IPS DF 6.9 (cell line): Measurements from ENCODE around the gene TMEM97.

Experiments
- DNase-seq: peaks from one replicate; pipeline ENCODE4 v3.0.0-alpha.2; 2013; ENCODE audit warnings: low read depth, low spot score
- H3K27ac ChIP-seq: one replicate; pipeline ENCODE4 v1.5.1; 2013; ENCODE audit warnings: low read length, control low read depth
- H3K27me3 ChIP-seq: 2 replicates; pipeline ENCODE4 v1.6.1; 2013; ENCODE audit warnings: mild to moderate bottlenecking, low read length; ENCODE audit not compliant: control insufficient read depth, insufficient read depth
- H3K36me3 ChIP-seq: 2 replicates; pipeline ENCODE4 v1.6.1; 2013; ENCODE audit warnings: low read length; ENCODE audit not compliant: control insufficient read depth, insufficient read depth
- H3K4me1 ChIP-seq: 2 replicates; pipeline ENCODE4 v1.6.1; 2013; ENCODE audit warnings: low read length; ENCODE audit not compliant: control insufficient read depth, insufficient read depth
- H3K4me3 ChIP-seq: 2 replicates; pipeline ENCODE4 v1.5.1; 2013; ENCODE audit warnings: mild to moderate bottlenecking, low read length
- H3K9me3 ChIP-seq: 2 replicates; pipeline ENCODE4 v1.6.1; 2013; ENCODE audit warnings: low read length, inconsistent platforms; ENCODE audit not compliant: control insufficient read depth, insufficient read depth
- WGBS: extraction: QIAGEN DNeasy Blood & Tissue Kit; methylation state at CpG from one replicate; pipeline ENCODE4 v1.1.7; 2013; ENCODE audit warnings: mixed read lengths, missing lambda C conversion rate; ENCODE audit not compliant: insufficient read length, insufficient coverage; 5-methylcytosine and 5-hydroxymethylcytosine counted together

The TMEM97 gene

DNA sequence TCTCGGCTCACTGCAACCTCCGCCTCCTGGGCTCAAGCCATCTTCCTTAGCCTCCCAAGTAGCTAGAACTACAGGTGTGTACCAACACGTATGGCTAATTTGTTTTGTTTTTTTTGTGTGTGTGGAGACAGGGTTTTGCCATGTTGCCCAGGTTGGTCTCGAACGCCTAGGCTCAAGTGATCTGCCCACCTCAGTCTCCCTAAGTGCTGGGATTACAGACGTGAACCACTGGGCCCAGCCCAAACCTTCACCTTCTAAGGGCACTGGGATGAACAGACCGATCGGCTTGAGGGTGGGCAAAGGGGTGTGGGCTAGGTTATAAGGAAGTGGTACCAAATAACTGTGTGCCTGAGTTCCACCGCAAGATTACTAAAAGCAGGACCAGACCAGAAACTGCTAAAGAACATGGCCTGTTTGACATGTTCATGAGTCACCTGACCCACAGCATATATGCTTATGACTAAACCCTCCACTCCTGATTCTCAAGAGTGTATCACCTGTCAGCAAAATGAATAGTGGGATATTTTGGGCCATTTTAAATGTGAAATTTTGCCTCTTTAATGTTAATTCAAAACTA lies 8.1 kb downstream of the TMEM97 start:
- Histone ChIP-seq H3K4me1 (no peaks in the 10 kb centered on the region), H3K9me3 (no peaks in the 10 kb centered on the region), H3K36me3 (peaks cover 19% of the 10 kb centered on the region; the same call in 1 of the 2 replicates), H3K4me3 (no peak overlapping the region), H3K27me3 (no peaks in the 10 kb centered on the region), H3K27ac (no peak overlapping the region)
- DNase-seq: no peak
- WGBS: no CpG with 5 or more reads among the region's 9 CpGs

DNA sequence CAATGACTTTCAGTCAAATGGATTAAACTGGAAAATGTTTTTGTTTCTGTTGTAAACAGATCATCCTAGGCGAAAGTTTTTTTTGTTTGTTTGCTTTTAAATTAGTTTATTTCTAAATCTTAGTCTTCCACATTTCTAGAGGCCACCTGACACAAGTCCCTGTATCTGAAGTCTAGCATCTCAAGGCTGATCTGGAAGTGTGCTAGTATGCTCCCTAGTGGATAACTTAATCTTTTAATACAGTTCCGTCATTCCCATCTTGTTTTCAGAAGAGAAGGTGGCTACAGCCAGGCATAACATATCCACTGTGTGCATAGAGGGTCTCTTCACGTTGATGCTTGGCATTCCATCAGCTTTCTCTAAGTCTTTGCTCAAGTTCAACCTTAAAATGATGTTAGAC lies 8.7 kb downstream of the TMEM97 start:
- Histone ChIP-seq H3K9me3 (no peaks in the 10 kb centered on the region), H3K36me3 (peaks cover 19% of the 10 kb centered on the region; the same call in 1 of the 2 replicates), H3K27ac (no peak overlapping the region), H3K4me1 (no peaks in the 10 kb centered on the region), H3K4me3 (no peak overlapping the region), H3K27me3 (no peaks in the 10 kb centered on the region)
- DNase-seq: no peak
- WGBS: no CpG with 5 or more reads among the region's 3 CpGs

DNA sequence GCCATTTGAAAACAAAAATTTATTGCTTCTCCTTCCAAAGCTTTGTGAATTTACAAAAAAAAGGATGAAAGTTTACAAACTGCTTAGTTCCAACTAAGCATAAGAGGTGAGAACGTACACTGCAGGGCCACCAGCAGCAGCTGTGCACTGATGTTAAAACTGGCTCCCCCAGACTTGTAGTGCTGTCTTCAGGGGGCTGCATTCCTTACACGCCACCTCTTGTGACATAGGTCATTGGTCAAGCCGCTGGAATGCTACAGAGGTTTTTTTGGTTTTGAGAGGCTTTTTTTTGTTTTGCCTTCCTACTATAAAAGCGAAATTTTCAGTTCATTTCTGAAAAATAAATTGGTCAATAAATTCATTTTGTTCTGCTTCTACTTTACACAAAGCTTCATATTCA lies 9.3 kb downstream of the TMEM97 start:
- Histone ChIP-seq H3K4me1 (no peaks in the 10 kb centered on the region), H3K4me3 (no peak overlapping the region), H3K27me3 (no peaks in the 10 kb centered on the region), H3K9me3 (no peaks in the 10 kb centered on the region), H3K36me3 (peaks cover 19% of the 10 kb centered on the region; the same call in 1 of the 2 replicates), H3K27ac (no peak overlapping the region)
- no CpG with 5 or more reads among the region's 4 CpGs for WGBS
- no peak for DNase-seq

DNA sequence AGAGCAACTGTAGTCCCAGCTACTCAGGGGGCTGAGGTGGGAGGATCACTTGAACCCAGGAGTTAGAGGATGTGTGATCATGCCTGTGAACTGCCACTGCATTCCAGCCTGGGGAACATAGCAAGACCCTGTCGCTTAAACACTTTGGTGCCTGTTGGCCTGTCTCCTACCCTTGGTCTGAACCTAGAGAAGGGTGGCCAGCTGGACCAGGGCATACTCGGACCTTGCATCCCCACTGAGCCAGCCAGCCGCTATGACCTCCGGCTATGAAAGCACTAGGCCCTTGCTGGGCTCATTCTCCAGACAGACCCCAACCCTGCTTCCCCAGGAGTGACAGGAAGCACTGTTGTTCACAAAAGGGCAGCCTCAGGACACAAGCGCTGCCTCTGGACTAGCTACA lies 11.7 kb downstream of the TMEM97 start:
- Histone ChIP-seq H3K4me3 (no peak overlapping the region), H3K4me1 (no peaks in the 10 kb centered on the region), H3K27me3 (no peaks in the 10 kb centered on the region), H3K36me3 (peaks cover 19% of the 10 kb centered on the region; the same call in 1 of the 2 replicates), H3K9me3 (no peaks in the 10 kb centered on the region), H3K27ac (no peak overlapping the region)
- no CpG with 5 or more reads among the region's 5 CpGs for WGBS
- no peak for DNase-seq

DNA sequence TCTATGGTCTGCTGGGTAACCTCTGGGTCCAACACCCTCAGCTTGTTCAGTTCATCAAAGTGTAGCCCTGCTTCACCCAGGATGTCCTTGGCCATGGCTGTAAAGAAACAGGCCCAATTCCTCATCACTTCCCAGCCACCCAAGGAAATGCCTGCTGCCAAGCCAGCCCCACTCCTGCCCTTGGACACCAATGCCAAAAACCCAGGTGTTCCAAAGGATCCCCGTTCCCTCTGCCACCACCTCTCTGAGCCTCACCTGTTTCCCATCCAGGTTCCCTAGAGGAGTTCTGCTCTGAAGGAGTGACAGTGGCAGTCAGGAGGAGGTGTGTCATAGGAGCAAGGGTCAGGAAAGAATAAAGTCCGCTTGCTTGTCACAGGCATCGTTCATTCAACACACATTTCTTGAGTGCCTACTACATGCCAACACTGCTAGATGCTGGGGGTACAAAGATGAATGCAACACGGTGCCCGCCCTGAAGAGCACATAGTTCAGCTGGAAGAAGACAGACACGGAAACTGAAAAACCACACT lies 13.0 kb downstream of the TMEM97 start:
- Histone ChIP-seq H3K4me1 (no peaks in the 10 kb centered on the region), H3K36me3 (peaks cover 10% of the 10 kb centered on the region; the same call in 1 of the 2 replicates), H3K27me3 (no peaks in the 10 kb centered on the region), H3K27ac (no peak overlapping the region), H3K4me3 (no peak overlapping the region), H3K9me3 (no peaks in the 10 kb centered on the region)
- DNase-seq: no peak
- WGBS: no CpG with 5 or more reads among the region's 6 CpGs

DNA sequence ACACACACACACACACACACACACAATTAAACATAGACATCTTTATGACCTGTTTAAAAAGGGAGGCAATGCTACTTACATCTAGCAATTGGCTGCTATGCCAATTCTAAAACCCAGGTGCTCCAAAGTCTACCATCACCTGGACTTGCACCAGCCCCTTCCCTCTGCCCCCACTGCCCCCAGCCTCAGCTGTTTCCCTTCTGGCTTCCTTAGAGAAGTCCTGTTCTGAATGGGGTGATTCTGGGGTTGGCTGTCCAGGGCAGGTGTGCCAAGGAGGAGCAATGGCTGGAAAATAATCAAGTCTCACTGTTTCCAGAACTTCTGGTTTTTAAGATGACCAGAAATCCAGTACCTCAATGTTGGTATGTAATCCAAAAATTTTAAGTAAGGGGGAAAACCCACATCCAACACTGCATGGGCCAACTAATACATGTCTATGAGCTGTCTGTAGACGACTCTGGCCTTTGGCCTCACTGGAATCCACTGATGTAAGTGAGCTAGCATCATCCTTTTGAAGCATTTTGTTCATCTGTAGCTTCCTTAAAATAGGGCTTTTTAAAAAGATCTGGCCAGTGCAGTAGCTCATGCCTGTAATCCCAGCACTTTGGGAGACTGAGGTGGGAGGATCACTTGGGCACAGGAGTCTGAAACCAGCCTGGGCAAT lies 14.2 kb downstream of the TMEM97 start:
- no peak for DNase-seq
- no peaks in the 10 kb centered on the region for H3K4me1 ChIP-seq
- H3K36me3 ChIP-seq: peaks cover 2% of the 10 kb centered on the region; the same call in 1 of the 2 replicates
- no peak overlapping the region for H3K27ac ChIP-seq
- WGBS: no CpG with 5 or more reads among the region's 1 CpG
- H3K4me3 ChIP-seq: no peak overlapping the region
- no peaks in the 10 kb centered on the region for H3K27me3 ChIP-seq
- no peaks in the 10 kb centered on the region for H3K9me3 ChIP-seq

DNA sequence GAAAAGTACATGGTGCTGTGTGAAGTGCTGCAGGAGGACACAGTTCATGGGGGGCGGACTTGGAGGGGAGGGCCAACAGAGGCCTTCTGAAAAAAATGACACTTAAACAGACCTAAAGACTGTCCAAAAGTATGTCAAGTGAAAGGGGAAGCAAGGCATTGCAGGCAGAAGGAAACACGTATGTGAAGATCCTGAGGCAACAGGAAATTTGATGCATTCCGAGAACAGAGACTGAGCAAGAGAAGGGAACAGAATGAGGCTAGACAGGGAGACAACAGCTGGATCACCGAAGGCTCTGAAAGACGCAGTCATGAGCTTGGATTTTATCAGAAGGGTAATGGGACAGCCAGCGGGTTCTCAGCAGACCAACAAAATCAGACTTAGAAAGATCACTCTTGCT lies 15.2 kb downstream of the TMEM97 start:
- no peak overlapping the region for H3K4me3 ChIP-seq
- no peaks in the 10 kb centered on the region for H3K27me3 ChIP-seq
- no peaks in the 10 kb centered on the region for H3K4me1 ChIP-seq
- DNase-seq: no peak
- no CpG with 5 or more reads among the region's 6 CpGs for WGBS
- H3K9me3 ChIP-seq: no peaks in the 10 kb centered on the region
- H3K36me3 ChIP-seq: no peaks in the 10 kb centered on the region
- H3K27ac ChIP-seq: no peak overlapping the region

DNA sequence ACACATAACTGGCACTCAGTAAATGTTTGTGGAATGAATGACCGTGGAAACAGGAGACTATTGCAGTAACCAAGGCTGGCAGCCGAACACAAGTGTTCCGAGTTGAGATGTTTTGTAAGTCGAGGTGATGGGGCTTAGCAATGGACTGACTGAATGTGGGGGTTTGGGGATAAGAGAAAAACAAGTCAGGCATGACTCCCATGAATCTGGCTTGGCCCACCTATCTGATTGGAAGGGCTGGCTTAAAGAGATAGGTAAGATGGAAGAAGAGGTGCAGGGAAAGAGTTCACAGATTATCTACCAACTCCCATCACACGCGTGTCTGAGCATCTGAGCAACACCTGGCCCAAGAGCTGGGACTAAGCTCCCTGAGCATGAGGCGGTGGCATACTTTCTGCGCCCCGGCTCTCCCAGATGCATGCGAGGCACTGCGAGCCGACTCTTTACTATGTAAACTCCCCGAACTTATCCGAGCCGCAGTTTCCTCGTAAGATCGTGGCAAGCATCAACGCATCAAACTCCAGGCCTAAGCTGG lies 15.7 kb downstream of the TMEM97 start:
- Histone ChIP-seq H3K27ac (no peak overlapping the region), H3K27me3 (no peaks in the 10 kb centered on the region), H3K36me3 (0 out of 2 replicates have a peak, but pooled peaks cover 3% of the 10 kb centered on the region), H3K4me1 (no peaks in the 10 kb centered on the region), H3K9me3 (no peaks in the 10 kb centered on the region), H3K4me3 (peak overlapping the region; percentile 63)
- no CpG with 5 or more reads among the region's 18 CpGs for WGBS
- DNase-seq: no peak

DNA sequence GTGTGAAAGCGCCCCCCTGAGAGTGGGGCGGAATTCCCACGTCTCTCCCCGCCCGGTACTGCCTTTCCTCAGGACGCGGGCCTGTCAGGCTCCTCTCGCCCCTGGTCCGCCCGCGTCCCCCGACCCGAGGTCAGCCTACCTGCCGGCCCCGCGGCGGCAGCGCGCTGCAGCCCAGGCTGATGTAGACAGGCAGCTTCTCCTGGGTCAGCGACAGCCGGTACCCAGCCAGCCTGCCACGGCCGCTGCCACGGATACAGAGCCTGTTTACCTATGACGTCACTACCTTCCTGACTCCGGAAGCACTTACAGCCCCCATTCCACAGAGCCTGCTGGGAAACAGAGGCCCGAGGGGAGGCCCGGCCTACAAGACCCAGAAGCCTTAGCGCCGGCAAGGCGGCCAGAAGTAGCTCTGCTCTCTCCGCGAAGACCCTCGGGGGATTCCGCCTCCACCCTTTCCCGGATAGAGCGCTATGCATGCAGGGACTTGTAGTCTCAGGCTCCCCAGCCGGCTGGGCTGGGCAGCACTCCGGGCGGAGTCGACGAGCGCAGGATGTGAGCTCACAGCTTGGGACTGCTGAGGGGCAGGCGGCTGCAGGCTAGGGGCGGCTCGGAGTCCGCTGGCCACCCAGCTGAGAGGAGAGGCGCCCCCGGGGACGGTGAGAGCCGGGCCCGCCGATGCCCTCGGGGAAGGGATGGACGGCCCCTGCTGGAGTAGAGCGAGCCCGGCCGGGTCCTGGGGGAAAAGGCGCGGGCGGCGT lies 16.4 kb downstream of the TMEM97 start, which contains the start of the genes IFT20 and TNFAIP1:
Gene IFT20 (minus strand): TSS at position 272 of the 758 bp plus-strand sequence. CDS start 3,487 bp downstream, outside the sequence.
Gene TNFAIP1 (plus strand): TSS at position 561 of the 758 bp plus-strand sequence. CDS start 3,761 bp downstream, outside the sequence.
- Histone ChIP-seq H3K4me1 (no peaks in the 10 kb centered on the region), H3K27ac (no peak within 1 kb of the TSS), H3K36me3 (0 out of 2 replicates have a peak, but pooled peaks cover 3% of the 10 kb centered on the region), H3K4me3 (peak within 1 kb of the TSS; percentile 66), H3K9me3 (no peaks in the 10 kb centered on the region), H3K27me3 (no peaks in the 10 kb centered on the region)
- peak; percentile 98 for DNase-seq
- no CpG with 5 or more reads among the region's 62 CpGs for WGBS
